Mesothelial cell of epicardium (in vitro differentiated cells): Measurements from ENCODE around the gene CHMP4A. TPM values are rescaled to one million over a fixed set of nuclear protein-coding genes. Genes with fewer than 3 reads are reported as not detected.
A peak's percentile ranks its signal among the peaks of the same experiment; 100 is the strongest.
"Not testable (repeated sequence)": the region's sequence is repeated elsewhere in the genome, so short reads cannot be mapped to it uniquely, and the experiment has no call there.

Experiments used
- DNase-seq, 2 experiments: peaks; one replicate each; pipeline ENCODE4 v3.0.0; 2021; ENCODE audit warnings: low spot score in 2 of 2; ENCODE audit not compliant: unreplicated experiment in 2 of 2
- H3K27ac Mint-ChIP-seq: 2 replicates; pipeline ENCODE4 v1.8.0; 2021; ENCODE audit warnings: mixed read lengths
- H3K27me3 Mint-ChIP-seq: 2 replicates; pipeline ENCODE4 v1.8.0; 2021; ENCODE audit warnings: low read depth, mixed read lengths
- H3K36me3 Mint-ChIP-seq: 2 replicates; pipeline ENCODE4 v1.8.0; 2021; ENCODE audit warnings: mixed read lengths
- H3K4me1 Mint-ChIP-seq: 2 replicates; pipeline ENCODE4 v1.8.0; 2021; ENCODE audit warnings: mixed read lengths
- H3K4me3 Mint-ChIP-seq: 2 replicates; pipeline ENCODE4 v1.8.0; 2021; ENCODE audit warnings: mild to moderate bottlenecking, moderate library complexity, mixed read lengths
- H3K9me3 Mint-ChIP-seq: 2 replicates; pipeline ENCODE4 v1.8.0; 2021; ENCODE audit warnings: mixed read lengths
- total RNA-seq: library from RNA; stranded (reverse); gene quantifications from 3 replicates; pipeline ENCODE4 v1.2.1, GENCODE V29; 2021
- TF ChIP-seq, protein P1 (sequence below): fragments of 200-600 bp; sonication (generic); IDR thresholded peaks from one replicate; pipeline ENCODE4 v1.5.0; 2021; ENCODE audit warnings: antibody characterized with exemption; ENCODE audit not compliant: unreplicated experiment

CHMP4A gene
- total RNA-seq, 1 donor from 2014 or later = 48.0 TPM

DNA sequence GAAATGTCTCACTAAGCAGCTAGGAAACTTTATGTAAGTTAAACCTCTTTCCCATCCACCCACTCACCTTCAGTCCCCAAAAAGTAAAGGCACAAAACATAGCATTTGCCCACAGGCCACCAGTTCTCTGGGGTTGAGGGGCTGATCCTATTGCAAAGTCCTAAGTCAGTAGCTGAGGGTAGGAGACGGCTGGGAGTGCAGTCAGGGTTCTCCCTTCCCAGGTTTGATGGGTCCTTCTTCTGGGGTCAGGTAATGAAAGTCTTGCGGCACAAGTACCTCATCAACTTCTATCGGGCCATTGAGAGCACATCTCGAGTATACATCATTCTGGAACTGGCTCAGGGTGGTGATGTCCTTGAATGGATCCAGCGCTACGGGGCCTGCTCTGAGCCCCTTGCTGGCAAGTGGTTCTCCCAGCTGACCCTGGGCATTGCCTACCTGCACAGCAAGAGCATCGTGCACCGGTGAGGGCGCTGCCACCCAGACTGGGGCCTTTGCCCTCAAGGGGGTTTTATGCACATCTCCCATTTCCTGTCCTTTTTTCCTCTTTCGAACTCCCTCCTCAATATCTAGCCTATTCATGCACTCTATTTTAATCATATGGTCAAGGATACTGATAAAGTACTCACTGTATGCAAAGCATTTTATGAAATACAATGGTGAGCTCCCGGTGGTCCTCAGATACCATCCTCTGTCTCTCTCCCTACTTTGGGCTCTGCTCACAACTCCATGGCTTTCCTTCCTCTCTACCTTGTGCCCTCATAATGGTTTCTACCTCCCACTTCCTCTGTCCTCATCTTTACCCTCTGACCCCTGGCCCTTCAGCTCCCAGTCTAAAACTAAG, 6.8 kb downstream of the CHMP4A start:
- Mint-ChIP-seq H3K27me3 (no peaks in the 10 kb centered on the region), H3K4me3 (no peak overlapping the region), H3K9me3 (peaks cover 14% of the 10 kb centered on the region), H3K36me3 (peaks cover 62% of the 10 kb centered on the region), H3K27ac (no peak overlapping the region), H3K4me1 (peaks cover 1% of the 10 kb centered on the region)
- TF ChIP-seq, protein P1, sequence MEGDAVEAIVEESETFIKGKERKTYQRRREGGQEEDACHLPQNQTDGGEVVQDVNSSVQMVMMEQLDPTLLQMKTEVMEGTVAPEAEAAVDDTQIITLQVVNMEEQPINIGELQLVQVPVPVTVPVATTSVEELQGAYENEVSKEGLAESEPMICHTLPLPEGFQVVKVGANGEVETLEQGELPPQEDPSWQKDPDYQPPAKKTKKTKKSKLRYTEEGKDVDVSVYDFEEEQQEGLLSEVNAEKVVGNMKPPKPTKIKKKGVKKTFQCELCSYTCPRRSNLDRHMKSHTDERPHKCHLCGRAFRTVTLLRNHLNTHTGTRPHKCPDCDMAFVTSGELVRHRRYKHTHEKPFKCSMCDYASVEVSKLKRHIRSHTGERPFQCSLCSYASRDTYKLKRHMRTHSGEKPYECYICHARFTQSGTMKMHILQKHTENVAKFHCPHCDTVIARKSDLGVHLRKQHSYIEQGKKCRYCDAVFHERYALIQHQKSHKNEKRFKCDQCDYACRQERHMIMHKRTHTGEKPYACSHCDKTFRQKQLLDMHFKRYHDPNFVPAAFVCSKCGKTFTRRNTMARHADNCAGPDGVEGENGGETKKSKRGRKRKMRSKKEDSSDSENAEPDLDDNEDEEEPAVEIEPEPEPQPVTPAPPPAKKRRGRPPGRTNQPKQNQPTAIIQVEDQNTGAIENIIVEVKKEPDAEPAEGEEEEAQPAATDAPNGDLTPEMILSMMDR = no peak
- no peak for DNase-seq

DNA sequence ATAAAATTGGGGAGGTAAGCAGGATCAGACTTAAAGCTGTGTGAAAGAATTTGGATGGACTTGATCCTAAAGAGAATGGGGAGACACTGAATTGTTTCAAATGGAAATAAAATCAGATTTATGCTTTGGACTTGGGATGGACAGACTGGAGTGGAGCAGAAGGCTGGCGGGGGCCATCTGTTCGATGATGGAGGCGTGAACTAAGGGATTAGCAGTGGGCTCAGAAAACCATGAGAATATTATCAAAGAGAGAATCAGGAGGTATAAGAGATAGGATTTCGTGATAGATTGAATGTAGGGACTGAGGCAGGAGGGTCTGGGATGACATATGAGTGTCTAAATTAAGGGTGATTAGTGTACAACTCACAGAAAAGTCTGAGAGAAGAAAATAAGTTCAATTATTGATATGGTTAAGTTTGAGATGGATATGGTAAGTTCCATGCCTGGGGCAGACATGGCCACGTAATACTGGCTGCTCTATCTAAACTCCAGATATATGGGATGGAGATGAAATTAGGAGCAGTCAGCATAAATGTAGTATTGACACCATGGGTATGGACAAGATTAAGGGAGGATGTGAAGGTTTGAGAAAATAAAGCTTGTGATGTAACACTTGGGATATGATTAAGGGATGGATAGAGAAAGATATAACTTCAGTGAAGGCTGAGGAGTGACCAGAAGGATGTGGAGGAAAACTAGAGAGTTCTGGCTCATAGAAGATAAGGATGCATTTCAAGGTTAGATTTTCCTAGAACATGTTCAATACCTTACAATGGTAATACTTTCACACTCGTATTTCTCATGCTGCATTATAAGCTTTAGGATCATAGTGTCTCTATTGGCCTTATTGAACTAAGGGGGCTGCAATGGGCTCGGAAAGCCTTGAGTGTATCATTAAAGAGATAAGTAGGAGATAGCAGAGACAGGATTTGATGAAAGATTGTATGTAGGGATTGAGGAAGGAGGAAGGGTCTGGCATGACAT, 8.8 kb downstream of the CHMP4A start:
- H3K9me3 Mint-ChIP-seq = peaks cover 17% of the 10 kb centered on the region

DNA sequence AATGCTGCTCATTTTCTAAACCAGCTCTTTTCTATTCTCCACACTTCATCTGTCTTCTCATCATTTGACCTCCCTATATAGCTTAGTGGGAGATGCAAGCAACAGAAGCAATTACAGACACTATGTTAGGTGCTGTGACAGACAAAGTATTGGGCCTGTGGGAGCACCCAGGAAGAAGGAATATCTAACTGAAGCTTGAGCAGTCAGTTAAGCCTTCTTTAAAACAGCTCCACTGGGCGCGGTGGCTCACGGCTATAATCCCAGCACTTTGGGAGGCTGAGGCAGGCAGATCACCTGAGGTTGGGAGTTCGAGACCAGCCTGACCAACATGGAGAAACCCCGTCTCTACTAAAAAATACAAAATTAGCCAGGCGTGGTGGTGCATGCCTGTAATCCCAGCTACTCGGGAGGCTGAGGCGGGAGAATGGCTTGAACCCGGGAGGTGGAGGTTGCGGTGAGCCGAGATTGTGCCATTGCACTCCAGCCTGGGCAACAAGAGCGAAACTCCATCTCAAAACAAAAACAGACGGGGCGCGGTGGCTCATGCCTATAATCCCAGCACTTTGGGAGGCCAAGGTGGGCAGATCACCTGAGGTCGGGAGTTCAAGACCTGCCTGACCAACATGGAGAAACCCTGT, 9.9 kb downstream of the CHMP4A start:
- H3K27ac Mint-ChIP-seq, H3K4me1 Mint-ChIP-seq, DNase-seq, H3K27me3 Mint-ChIP-seq, H3K4me3 Mint-ChIP-seq: not testable (repeated sequence)
- H3K9me3 Mint-ChIP-seq = peaks cover 17% of the 10 kb centered on the region
- peaks cover 65% of the 10 kb centered on the region for H3K36me3 Mint-ChIP-seq

More for the DNA sequence above, 8.8 kb downstream of the CHMP4A start:
- H3K36me3 Mint-ChIP-seq = peaks cover 61% of the 10 kb centered on the region
- no peak overlapping the region for H3K27ac Mint-ChIP-seq
- DNase-seq = no peak
- no peaks in the 10 kb centered on the region for H3K4me1 Mint-ChIP-seq
- H3K27me3 Mint-ChIP-seq = no peaks in the 10 kb centered on the region
- H3K4me3 Mint-ChIP-seq = no peak overlapping the region
- TF ChIP-seq, protein P1 = no peak

DNA sequence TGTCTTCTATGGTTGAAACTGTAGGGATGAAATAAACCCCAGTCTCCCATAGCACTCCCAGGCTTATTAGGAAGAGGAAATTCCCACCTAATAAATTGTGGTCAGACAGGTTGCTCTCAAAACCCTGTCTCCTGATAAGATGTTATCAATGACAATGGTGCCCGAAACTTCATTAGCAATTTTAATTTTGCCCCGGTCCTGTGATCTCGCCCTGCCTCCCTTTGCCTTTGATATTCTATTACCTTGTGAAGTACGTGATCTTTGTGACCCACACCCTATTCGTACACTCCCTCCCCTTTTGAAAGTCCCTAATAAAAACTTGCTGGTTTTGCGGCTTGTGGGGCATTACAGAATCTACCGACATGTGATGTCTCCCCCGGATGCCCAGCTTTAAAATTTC, 10.8 kb downstream of the CHMP4A start:
- not testable (repeated sequence) for H3K27me3 Mint-ChIP-seq, H3K4me3 Mint-ChIP-seq, DNase-seq, H3K4me1 Mint-ChIP-seq, H3K27ac Mint-ChIP-seq
- Mint-ChIP-seq H3K9me3 (peaks cover 17% of the 10 kb centered on the region), H3K36me3 (peaks cover 61% of the 10 kb centered on the region)

DNA sequence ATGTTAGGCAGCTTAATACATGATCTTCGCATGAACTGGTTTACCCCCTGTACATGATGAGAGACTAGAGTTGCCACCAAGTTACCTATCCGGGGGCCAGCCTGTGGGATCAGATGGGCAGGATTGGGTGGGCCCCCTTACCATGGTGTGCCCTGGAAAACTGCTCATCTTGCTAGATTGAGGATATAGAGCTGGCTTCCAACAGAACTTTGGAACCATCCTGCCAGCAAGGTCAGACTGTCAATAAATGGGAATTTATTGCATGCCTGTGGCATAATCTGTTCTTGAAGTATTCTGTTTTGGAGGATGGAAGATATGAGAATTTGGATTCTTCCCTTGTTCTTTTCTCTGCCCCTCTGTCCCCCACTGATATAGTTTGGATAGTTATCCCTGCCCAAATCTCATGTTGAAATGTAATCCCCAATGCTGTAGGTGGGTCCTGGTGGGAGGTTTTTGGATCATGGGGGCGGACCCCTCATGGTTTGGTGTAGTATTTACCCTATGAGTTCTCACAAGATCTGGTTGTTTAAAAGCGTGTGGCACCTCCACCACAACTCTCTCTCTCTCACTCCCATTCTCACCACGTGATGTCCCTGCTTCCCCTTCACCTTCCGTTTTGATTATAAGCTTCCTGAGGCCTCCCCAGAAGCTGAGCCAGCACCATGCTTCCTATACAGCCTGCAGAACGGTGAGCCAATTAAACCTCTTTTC, 14.3 kb downstream of the CHMP4A start:
- DNase-seq = no peak
- peak overlapping the region; percentile 47 for H3K27ac Mint-ChIP-seq
- no peaks in the 10 kb centered on the region for H3K27me3 Mint-ChIP-seq
- H3K4me1 Mint-ChIP-seq = peaks cover 22% of the 10 kb centered on the region
- peaks cover 34% of the 10 kb centered on the region for H3K36me3 Mint-ChIP-seq
- TF ChIP-seq, protein P1 = no peak
- H3K4me3 Mint-ChIP-seq = peak overlapping the region; percentile 16
- H3K9me3 Mint-ChIP-seq = peaks cover 17% of the 10 kb centered on the region

DNA sequence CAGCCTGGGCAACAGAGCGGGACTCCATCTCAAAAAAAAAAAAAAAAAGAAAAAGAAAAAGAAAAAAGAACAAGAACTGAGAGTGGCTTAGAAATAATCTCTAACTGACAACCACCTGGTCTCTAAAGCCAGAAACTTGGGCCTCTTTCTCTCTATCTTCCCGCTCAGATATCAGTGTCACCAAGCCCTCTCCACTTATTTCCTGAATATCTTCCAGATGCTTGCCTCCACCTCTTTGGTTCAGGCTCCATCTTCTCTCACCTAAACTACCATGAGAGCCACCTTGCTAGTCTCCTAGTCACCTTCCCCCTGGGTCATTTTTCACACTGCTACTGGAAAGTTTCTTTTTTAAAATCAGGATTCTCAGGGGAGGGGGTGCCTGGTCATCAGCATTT, 16.2 kb downstream of the CHMP4A start:
- Mint-ChIP-seq H3K4me1 (peaks cover 23% of the 10 kb centered on the region), H3K27me3 (no peaks in the 10 kb centered on the region), H3K9me3 (peaks cover 7% of the 10 kb centered on the region), H3K27ac (peak overlapping the region; percentile 94), H3K4me3 (peak overlapping the region; percentile 49), H3K36me3 (peaks cover 31% of the 10 kb centered on the region)
- no peak for DNase-seq
- TF ChIP-seq, protein P1 = no peak
